ENCODE measurements around the gene CCDC200. TPM values are rescaled to one million over a fixed set of nuclear protein-coding genes. Genes with fewer than 3 reads are reported as not detected.

Gene CCDC200
- polyA plus RNA-seq, 1 of the 3 experiments (the other 2 are of a cell fraction), result not detected

- H3K9me3 ChIP-seq, result no peaks in the 10 kb centered on the region
- H3K4me1 ChIP-seq (ENCODE audit: control insufficient read depth in 1 of 2, insufficient read depth in 2 of 2, low read depth in 1 of 2, low read length in 1 of 2), result no peaks in the 10 kb centered on the region
- TF ChIP-seq JUND (IDR thresholded peaks at IDR 0.05) (no peak), YY1 (IDR thresholded peaks at IDR 0.05; ENCODE audit: low read depth) (no peak), CTCF (IDR thresholded peaks at IDR 0.05) (no peak), REST (IDR thresholded peaks at IDR 0.05; ENCODE audit: low read depth, low read length) (no peak), CHD2 (IDR thresholded peaks at IDR 0.05; ENCODE audit: low read length, partially characterized antibody) (no peak), RCOR1 (IDR thresholded peaks at IDR 0.05; ENCODE audit: low read length) (no peak), TEAD4 (IDR thresholded peaks at IDR 0.05; ENCODE audit: borderline replicate concordance, insufficient read depth) (no peak), FOXJ3 (CRISPR knock-in tag; IDR thresholded peaks at IDR 0.05) (no peak), USF1 (IDR thresholded peaks at IDR 0.05; ENCODE audit: borderline replicate concordance, low read depth) (no peak), SIN3A (IDR thresholded peaks at IDR 0.05; ENCODE audit: borderline replicate concordance, low read depth, low read length) (no peak), ELF1 (IDR thresholded peaks at IDR 0.05) (no peak), TCF12 (IDR thresholded peaks at IDR 0.05) (no peak), NRF1 (IDR thresholded peaks at IDR 0.05; ENCODE audit: low read depth, low read length) (no peak), RAD21 (IDR thresholded peaks at IDR 0.05; ENCODE audit: low read length) (no peak)
- POLR2A ChIA-PET, result interaction anchor here (0.7 to 2.1 kb wide), 2 partner anchors 97 to 99 kb away, joined by 4 to 6 read pairs; no protein-coding TSS in a partner anchor
- no peaks in the 10 kb centered on the region for H4K20me1 ChIP-seq (ENCODE audit: insufficient read depth)
- H3K79me2 ChIP-seq (ENCODE audit: insufficient read depth), result no peaks in the 10 kb centered on the region
- no peak overlapping the region for H2AFZ ChIP-seq (ENCODE audit: low read depth)
- CTCF ChIA-PET, result interaction anchor here (0.8 to 1.0 kb wide), 2 partner anchors 17 to 193 kb away, joined by 3 read pairs; no protein-coding TSS in a partner anchor
- H3K4me2 ChIP-seq, result no peak overlapping the region
- H3K9ac ChIP-seq, result no peak overlapping the region
- H3K9me2 ChIP-seq, result no peaks in the 10 kb centered on the region
- H3F3A ChIP-seq (replicated peaks; ENCODE audit: insufficient read depth), result peaks cover 9% of the 10 kb centered on the region
- no peak overlapping the region for H3K4me3 ChIP-seq (ENCODE audit: low read depth in 2 of 2, low read length in 1 of 2)
- peaks cover 0 to 8% of the 10 kb centered on the region in 2 experiments for H3K36me3 ChIP-seq (replicated peaks in 1 of 2; ENCODE audit: control insufficient read depth in 1 of 2, insufficient read depth in 2 of 2, low read length in 1 of 2)
- no peak for DNase-seq
- 64% methylated on average over 1 of the region's 4 CpGs for WGBS (ENCODE audit: low lambda C conversion rate)
- H3K27ac ChIP-seq (ENCODE audit: low read depth in 2 of 2, low read length in 1 of 2), result no peak overlapping the region
- H3K27me3 ChIP-seq (ENCODE audit: insufficient read depth), result no peaks in the 10 kb centered on the region
Measured at GRCh38 chr17:43216762-43217613, 11.4 kb downstream of the CCDC200 start.

All from SK-N-SH (cell line).